HG03039 (cell line): Measurements from ENCODE around the gene CAMK2B.
"Not testable (repeated sequence)": the region's sequence is repeated elsewhere in the genome, so short reads cannot be mapped to it uniquely, and the experiment has no call there.

Experiments used
- ATAC-seq: cut with Tn5 transposase; IDR thresholded peaks from one replicate; pipeline ENCODE4 v1.9.1; 2021; ENCODE audit warnings: mild to moderate bottlenecking, moderate library complexity; ENCODE audit not compliant: unreplicated experiment

CAMK2B gene

GRCh38 chr7:44176486-44176885 lies 148.9 kb downstream of the CAMK2B start:
- ATAC-seq = no peak

GRCh38 chr7:44175730-44176129 lies 149.7 kb downstream of the CAMK2B start:
- ATAC-seq = no peak

- not testable (repeated sequence) for ATAC-seq
These were observed 150.8 kb downstream of the CAMK2B start for GRCh38 chr7:44174694-44174948.

GRCh38 chr7:44173911-44174693 lies 151.3 kb downstream of the CAMK2B start:
- ATAC-seq = no peak

GRCh38 chr7:44172803-44173424 lies 152.5 kb downstream of the CAMK2B start:
- no peak for ATAC-seq

GRCh38 chr7:44172352-44172751 lies 153.0 kb downstream of the CAMK2B start:
- ATAC-seq = no peak

- not testable (repeated sequence) for ATAC-seq
These were observed 153.5 kb downstream of the CAMK2B start for GRCh38 chr7:44171901-44172300.

- no peak for ATAC-seq
These were observed 157.5 kb downstream of the CAMK2B start for GRCh38 chr7:44167920-44168319.
